ENCODE results near the gene PET100. TPM values are rescaled to one million over a fixed set of nuclear protein-coding genes. Genes with fewer than 3 reads are reported as not detected.

The PET100 gene
- total RNA-seq, 2 donors from 2014 or later: 149 to 182 TPM

- Mint-ChIP-seq H3K36me3 (ENCODE audit: low read depth) (no peaks in the 10 kb centered on the region), H3K4me3 (peak overlapping the region; percentile 54), H3K27me3 (ENCODE audit: insufficient read depth) (peaks cover 82% of the 10 kb centered on the region), H3K9me3 (peaks cover 7% of the 10 kb centered on the region), H3K4me1 (no peaks in the 10 kb centered on the region), H3K27ac (no peak overlapping the region)
- no peak overlapping the region for H3K27ac ChIP-seq (ENCODE audit: low read depth, low read length)
- peaks cover 56% of the 10 kb centered on the region for H3K27me3 ChIP-seq (ENCODE audit: control insufficient read depth, insufficient read depth, low read length, poor library complexity, severe bottlenecking)
- no peak for TF ChIP-seq CTCF (conservative IDR thresholded peaks at IDR 0.05)
- H3K4me3 ChIP-seq (ENCODE audit: low read length): peak overlapping the region; percentile 76
- no peak for DNase-seq
- H3K4me1 ChIP-seq (ENCODE audit: control insufficient read depth, insufficient read depth, low read length): no peaks in the 10 kb centered on the region
- H3K36me3 ChIP-seq (ENCODE audit: control insufficient read depth, insufficient read depth, low read length): no peaks in the 10 kb centered on the region
- 9 to 12% methylated on average over 18 to 43 of the region's 43 CpGs for WGBS, 2 experiments (ENCODE audit: insufficient coverage in 1 of 2, insufficient read length in 1 of 2)
- H3K9ac ChIP-seq (ENCODE audit: extremely low read depth, low read length, poor library complexity, severe bottlenecking): no peak overlapping the region
- no peaks in the 10 kb centered on the region for H3K9me3 ChIP-seq (ENCODE audit: control insufficient read depth, low read length)
These were observed 40.7 kb downstream of the PET100 start for GRCh38 chr19:7670150-7670783.

- H3K27ac ChIP-seq (ENCODE audit: low read depth, low read length): no peak overlapping the region
- no peak for TF ChIP-seq CTCF (conservative IDR thresholded peaks at IDR 0.05)
- Mint-ChIP-seq H3K4me3 (peak overlapping the region; percentile 54), H3K4me1 (no peaks in the 10 kb centered on the region), H3K27ac (no peak overlapping the region), H3K27me3 (ENCODE audit: insufficient read depth) (peaks cover 83% of the 10 kb centered on the region), H3K36me3 (ENCODE audit: low read depth) (no peaks in the 10 kb centered on the region), H3K9me3 (peaks cover 7% of the 10 kb centered on the region)
- no peak for DNase-seq
- H3K9ac ChIP-seq (ENCODE audit: extremely low read depth, low read length, poor library complexity, severe bottlenecking): no peak overlapping the region
- peaks cover 56% of the 10 kb centered on the region for H3K27me3 ChIP-seq (ENCODE audit: control insufficient read depth, insufficient read depth, low read length, poor library complexity, severe bottlenecking)
- peak overlapping the region; percentile 76 for H3K4me3 ChIP-seq (ENCODE audit: low read length)
- H3K36me3 ChIP-seq (ENCODE audit: control insufficient read depth, insufficient read depth, low read length): no peaks in the 10 kb centered on the region
- 50 to 54% methylated on average over 5 to 8 of the region's 9 CpGs for WGBS, 2 experiments (ENCODE audit: insufficient coverage in 1 of 2, insufficient read length in 1 of 2)
- no peaks in the 10 kb centered on the region for H3K9me3 ChIP-seq (ENCODE audit: control insufficient read depth, low read length)
- no peaks in the 10 kb centered on the region for H3K4me1 ChIP-seq (ENCODE audit: control insufficient read depth, insufficient read depth, low read length)
These were observed 41.2 kb downstream of the PET100 start for GRCh38 chr19:7670790-7671189.

- Mint-ChIP-seq H3K4me1 (no peaks in the 10 kb centered on the region), H3K4me3 (no peak overlapping the region), H3K27ac (no peak overlapping the region), H3K27me3 (ENCODE audit: insufficient read depth) (peaks cover 87% of the 10 kb centered on the region), H3K9me3 (peaks cover 7% of the 10 kb centered on the region), H3K36me3 (ENCODE audit: low read depth) (no peaks in the 10 kb centered on the region)
- no peaks in the 10 kb centered on the region for H3K4me1 ChIP-seq (ENCODE audit: control insufficient read depth, insufficient read depth, low read length)
- H3K36me3 ChIP-seq (ENCODE audit: control insufficient read depth, insufficient read depth, low read length): no peaks in the 10 kb centered on the region
- 52 to 58% methylated on average over 6 to 9 of the region's 9 CpGs for WGBS, 2 experiments (ENCODE audit: insufficient coverage in 1 of 2, insufficient read length in 1 of 2)
- no peak for DNase-seq
- no peak for TF ChIP-seq CTCF (conservative IDR thresholded peaks at IDR 0.05)
- no peak overlapping the region for H3K4me3 ChIP-seq (ENCODE audit: low read length)
- no peak overlapping the region for H3K9ac ChIP-seq (ENCODE audit: extremely low read depth, low read length, poor library complexity, severe bottlenecking)
- H3K9me3 ChIP-seq (ENCODE audit: control insufficient read depth, low read length): no peaks in the 10 kb centered on the region
- no peak overlapping the region for H3K27ac ChIP-seq (ENCODE audit: low read depth, low read length)
- H3K27me3 ChIP-seq (ENCODE audit: control insufficient read depth, insufficient read depth, low read length, poor library complexity, severe bottlenecking): peaks cover 66% of the 10 kb centered on the region
These were observed 42.9 kb downstream of the PET100 start for GRCh38 chr19:7672522-7672921.

All from endodermal cell (in vitro differentiated cells).